GM12892 (cell line): ENCODE data around the gene TAF1.
"Not testable (repeated sequence)": the region's sequence is repeated elsewhere in the genome, so short reads cannot be mapped to it uniquely, and the experiment has no call there.

Source experiments
- POLR2A ChIP-seq: IDR thresholded peaks from 2 replicates; pipeline ENCODE4 v1.6.1; 2011; ENCODE audit warnings: low read depth, low read length, control low read depth
- POLR2AphosphoS5 ChIP-seq: IDR thresholded peaks from 2 replicates; pipeline ENCODE4 v1.6.1; 2011; ENCODE audit warnings: low read depth, low read length, control low read depth
- TAF1 ChIP-seq: IDR thresholded peaks from 2 replicates; pipeline ENCODE4 v1.6.1; 2011; ENCODE audit warnings: low read depth, mild to moderate bottlenecking, control low read depth, low read length, borderline replicate concordance

DNA sequence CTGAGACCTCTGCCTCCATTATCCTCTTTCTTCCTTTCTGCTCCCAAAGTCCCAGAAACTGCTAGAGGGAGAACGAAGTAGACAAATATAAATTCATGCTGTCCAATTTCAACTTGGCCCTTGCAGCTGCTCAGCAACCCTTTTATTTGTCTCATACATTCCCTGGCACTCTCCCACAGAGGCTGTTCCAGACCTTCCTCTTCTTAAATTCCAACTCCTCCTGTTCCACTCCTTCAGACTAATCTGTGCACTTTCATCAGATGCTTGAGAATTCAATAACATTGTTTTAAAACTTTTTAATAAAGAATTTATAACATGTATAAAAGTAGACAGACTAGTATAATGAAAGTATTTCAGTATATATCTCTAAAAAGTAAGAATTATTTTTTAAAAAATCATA is 49.2 kb upstream of the TAF1 start:
- TF ChIP-seq POLR2A, POLR2AphosphoS5, TAF1: not testable (repeated sequence)
